Measurements from ENCODE around the gene FMN1.

Gene FMN1

DNA sequence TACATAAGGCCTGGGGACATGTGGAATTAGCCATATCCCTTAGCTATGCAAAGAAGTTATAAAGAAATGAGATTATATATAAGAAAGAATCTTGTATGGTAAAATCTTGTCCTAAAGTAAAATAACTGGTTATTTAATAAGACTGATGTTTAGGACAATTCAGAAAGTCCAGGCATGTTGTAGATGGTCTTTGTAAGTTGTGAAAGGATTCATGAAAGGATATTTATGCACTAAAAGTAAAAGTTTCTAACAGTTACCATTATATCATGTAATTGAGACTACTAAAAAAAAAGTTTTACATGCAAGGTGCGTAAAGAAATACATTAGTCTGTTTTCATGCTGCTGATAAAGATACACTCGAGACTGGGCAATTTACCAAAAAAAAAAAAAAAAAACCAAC lies 146.3 kb downstream of the FMN1 start:
- DNase-seq (ENCODE audit: low read depth), result no peak

DNA sequence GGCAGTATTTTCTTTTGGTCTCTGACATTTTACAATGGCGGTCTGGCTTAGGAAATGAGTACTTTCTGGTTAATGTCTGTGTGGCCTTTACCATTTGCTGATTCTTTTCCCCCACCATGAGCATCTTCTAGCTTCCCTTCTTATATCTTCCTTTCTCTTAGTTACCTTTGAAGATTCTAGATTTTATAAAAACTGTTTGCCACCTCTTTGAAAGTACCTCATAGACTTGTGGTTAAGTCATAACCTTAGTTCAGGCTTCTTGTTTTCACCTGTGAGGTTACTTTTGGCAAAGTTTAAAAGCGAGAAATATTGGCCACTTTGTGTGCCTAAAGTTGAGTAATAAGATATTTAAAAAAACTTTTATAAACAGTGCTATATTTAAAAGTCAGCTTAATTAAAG lies 147.4 kb downstream of the FMN1 start:
- DNase-seq (ENCODE audit: low read depth), result no peak

DNA sequence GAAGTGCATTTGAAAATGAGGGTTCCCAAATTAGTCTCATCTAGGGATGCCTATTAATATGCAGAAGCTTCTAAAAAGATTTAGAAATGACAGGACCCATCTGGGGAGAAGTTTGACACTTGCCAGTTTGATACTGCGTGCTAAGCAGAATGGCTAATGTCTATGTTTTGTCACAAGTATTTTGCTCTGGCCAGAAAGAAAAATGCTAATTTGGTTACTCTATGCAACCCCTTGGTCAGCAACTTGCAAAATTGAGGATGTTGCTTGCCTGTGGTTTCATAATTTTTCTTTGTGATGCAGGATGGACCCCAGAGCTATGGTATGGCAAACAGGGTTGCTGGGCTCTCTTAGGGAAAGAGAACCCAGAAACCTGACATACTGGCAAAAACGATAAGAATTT lies 148.2 kb downstream of the FMN1 start:
- no peak for DNase-seq (ENCODE audit: low read depth)

DNA sequence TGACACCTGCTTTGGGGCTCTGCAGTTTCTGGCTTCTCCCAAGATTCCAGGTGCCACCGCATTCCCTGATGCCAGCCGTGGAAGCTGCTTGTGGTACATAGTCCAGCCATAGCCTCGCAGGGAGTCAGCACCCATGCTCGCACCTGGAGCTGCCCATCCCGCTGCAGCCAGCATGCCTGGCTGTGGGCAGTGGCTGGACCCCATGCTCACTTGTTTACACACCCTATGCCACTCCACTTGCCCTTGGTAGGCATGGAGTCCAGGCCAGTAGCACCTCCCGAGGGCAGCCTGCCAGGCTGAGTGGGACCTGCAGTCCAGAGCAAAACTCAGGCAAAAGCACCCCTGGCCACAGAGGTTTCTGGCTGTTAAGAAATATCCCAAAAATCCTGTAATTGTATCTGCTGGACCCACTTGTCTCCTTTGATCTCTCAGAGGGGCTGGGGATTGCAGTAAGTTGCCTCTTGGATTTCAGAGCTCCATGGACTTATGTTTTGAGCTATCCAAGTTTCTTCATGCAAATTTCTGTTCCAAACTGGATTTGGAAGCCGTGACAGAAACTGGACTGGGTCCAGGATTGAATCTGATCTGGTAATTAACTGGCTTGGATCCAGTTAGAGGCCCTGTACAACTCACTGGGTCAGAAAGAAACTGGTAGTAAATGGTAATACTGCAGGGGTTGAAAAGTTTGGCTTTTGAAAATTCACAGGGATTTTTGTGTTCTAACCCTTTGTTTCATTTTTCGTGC lies 149.3 kb downstream of the FMN1 start:
- no peak for DNase-seq (ENCODE audit: low read depth)

DNA sequence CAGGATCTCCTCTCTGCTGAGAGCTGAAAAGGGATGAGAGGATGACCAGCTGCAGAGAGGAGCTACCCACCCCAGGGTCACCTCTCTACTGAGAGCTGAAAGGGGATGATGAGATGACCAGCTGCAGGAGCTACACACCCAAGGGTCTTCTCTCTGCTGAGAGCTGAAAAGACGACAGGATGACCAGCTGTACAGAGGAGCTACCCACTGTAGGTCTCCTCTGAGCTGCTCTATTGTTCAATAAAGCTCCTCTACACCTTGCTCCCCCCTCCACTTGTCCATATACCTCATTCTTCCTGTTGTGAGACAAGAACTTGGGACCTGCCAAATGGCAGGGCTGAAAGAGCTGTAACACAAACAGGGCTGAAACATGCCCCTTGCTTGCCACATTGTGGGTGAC lies 149.9 kb downstream of the FMN1 start:
- DNase-seq (ENCODE audit: low read depth), result no peak

DNA sequence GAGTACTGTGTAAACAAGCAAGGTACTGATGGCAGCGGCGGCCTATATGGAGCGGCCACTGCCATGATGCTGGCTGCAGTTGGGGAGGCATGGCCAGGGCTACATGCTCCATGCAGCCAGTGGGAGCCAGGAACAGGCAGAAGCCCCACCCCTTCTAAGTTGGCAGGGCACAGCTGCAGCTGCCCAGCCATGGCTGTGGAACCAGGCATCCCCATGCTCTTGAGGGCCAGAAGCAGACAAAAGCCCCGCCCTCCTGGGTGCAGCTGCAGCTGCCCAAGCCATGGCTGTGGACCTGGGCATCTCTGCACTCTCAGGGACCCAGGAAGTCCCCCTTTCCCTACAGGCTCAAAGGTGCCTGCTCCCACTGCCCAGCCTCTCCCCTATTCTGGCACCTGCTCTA lies 150.9 kb downstream of the FMN1 start:
- DNase-seq (ENCODE audit: low read depth), result no peak

DNA sequence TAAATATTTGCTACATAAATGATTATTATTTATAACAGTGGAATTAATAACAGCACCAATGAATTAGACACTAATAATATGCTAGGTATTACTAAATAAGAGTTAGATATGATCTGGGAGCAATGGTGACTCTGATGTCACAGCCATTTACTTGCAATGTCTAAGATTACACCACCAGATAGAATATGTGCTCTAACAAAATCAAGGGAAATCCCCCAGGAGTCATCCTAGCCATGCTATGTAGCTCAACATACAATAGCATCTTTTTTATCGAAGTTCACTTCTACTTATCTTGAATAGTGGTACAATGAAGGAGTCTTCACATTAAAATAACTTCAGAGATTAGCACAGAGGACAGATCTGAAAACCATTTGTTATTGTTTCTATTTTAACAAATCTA lies 154.0 kb downstream of the FMN1 start:
- DNase-seq (ENCODE audit: low read depth), result no peak

DNA sequence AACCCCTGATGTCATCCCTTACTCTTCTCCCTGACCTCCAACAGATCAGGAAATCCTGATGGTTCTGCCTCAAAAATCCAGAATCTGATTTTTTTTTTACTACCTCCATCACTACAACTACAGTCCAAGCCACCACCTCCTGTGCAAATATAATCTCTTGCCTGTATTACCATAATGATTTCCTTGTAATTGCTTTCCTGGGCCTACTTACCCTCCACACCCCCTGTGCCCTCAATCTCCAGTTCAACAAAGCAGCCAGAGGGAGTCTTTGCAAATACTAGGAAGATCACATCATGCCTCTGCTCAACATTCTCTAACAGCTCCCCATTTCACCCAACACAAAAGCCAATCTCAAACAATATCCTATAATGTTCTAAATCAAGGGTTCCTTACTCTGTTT lies 159.9 kb downstream of the FMN1 start:
- no peak for DNase-seq (ENCODE audit: low read depth)

DNA sequence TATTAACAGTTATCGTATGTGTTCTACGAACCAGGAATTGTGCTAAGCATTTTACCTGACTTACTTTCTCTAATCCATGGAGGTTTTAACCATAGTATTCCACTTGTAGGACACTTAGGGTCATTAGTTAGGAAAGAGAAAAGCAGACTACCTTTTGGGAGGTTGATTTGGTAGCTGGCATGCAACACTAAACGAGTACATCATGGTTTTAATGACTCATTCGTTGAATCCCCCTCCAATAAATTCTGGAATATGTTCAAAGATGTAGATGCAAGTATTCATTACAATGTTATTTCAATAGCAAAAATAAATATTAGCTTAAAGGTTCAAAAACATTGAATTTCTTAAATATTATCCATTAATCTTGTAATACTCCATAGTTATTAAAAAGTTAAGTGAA lies 162.5 kb downstream of the FMN1 start:
- DNase-seq (ENCODE audit: low read depth), result no peak

DNA sequence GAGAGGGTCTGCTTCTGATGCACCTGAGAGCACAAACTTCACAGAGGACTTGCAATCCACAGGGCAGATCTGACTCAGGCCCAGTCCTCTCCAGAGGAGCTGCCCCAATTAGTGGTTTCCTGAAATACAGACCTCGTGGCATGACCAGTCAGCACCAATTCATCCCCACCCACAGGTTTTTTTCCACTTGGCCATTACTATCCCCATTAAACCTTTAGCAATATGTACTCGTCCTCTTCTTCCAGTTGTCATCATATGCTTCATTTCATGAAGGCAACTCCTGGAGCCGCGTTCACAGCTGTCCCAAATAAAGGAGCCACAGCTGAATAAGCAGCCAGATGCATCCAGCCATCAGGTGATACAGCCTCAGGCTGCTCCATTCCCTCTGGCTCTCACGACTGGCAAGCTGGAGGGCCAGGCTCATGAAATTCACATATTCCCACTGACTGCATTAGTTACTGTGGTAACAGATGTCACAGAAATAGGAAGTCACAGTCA lies 163.1 kb downstream of the FMN1 start:
- no peak for DNase-seq (ENCODE audit: low read depth)

DNA sequence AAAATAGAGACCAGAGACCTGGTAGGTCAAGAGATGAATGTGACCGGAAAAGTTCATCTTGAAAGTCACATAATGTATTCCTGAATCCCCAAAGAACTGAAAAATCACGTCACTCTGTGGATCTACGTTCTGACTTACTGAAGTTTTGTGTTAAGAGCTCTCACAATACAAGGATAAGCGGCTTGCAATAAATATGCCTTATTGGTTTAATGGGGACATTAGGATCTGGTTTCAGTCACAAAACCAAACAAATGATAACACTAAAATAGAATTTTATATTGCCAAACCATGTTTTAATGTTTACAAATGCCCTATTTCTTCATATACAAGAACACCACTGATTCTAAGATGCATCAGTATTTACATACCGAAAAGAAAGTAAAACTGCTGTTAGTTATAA lies 164.2 kb downstream of the FMN1 start:
- no peak for DNase-seq (ENCODE audit: low read depth)

DNA sequence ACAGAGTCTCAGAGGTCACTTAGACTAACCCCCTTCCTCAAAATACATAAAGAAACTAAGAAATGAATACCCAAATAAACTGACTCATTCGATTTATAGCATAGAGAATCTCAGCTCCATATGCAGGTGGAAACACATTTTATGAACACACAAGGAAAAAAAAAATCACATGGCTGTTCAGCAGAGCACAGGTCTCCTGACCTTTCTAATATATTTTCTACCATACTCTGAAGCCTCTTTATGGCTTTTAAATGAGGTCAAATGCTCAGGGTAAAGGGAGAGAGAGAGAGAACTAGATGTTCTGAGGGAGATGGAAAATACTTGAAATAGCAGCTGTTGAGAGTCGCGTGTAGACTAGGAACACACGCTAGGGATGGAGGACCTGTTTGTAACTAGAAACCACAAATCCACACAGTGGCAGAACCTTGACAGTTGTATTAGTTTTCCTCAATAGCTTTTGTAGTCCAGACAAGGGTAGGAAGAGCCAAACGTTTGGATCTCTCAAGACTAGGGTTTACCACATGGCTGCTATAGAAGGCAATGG lies 165.3 kb downstream of the FMN1 start:
- DNase-seq (ENCODE audit: low read depth), result no peak

DNA sequence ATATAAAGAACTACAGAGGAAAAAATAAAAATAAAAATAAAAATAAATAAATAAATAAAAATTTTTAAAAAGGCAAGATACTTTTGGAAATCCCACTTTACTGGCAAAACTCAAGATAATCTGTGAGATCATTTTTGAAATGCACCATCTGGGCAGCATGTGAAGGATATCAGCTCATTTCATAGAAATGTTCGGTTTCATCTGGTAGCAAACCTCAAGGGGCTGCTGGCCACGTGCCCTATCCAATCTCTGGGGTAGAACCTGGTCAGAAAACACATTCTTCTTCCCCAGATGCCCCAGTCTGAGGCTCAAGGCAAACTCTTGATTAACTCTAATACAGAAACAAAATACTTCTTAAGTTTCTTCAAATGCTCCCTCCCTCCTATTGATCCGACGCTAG lies 166.0 kb downstream of the FMN1 start:
- no peak for DNase-seq (ENCODE audit: low read depth)

DNA sequence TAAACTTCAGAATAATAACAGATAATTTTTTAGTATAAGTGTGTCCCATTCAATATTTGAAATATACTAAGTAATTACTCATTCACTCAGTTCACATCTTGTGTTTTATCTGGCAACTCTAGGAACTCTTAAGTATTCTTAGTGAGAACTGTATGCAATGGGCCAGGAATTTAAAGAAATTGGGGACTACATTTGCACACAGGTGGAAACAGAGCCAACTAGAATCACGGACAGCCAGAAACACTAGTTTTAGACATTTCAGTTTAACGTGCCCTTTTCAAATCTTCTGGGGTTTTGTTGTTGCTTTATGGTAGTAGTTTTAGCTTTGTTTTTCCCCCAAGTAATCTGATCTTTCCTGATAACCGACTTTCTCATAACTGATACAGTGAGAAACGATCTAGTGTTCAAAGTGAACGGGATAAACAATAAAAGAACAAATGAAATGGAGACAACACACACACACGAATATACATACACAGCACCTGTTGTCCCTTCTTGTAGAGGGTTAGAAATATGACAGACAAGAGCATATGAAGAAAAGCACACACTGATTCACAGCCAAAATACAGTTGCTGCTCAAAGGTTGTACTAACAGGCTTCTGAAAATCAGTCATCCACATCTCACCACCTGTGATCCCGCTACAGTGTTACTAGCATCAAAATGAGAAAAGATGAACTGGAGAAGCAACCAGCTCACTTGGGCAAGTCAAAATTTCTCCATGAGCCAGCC lies 167.0 kb downstream of the FMN1 start:
- DNase-seq (ENCODE audit: low read depth), result no peak

DNA sequence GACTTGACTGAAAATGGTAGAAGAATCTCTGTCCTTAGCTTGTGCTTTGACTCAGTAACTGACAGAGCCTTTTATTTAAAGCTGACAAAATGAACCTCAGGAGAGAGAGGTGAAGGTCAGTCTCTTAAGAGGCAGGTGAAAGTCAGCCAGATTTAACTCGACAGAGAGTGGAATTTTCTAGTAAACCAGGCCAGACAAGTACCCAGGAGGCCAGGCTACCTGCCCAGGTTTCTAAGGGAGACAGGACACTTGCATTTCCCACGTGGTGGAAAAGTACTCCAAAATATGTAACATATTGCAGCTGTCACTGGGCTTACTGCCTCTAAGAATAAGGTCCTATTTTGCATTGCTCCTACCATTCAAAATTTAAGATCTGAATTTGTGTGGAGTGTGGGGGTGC lies 167.9 kb downstream of the FMN1 start:
- no peak for DNase-seq (ENCODE audit: low read depth)

DNA sequence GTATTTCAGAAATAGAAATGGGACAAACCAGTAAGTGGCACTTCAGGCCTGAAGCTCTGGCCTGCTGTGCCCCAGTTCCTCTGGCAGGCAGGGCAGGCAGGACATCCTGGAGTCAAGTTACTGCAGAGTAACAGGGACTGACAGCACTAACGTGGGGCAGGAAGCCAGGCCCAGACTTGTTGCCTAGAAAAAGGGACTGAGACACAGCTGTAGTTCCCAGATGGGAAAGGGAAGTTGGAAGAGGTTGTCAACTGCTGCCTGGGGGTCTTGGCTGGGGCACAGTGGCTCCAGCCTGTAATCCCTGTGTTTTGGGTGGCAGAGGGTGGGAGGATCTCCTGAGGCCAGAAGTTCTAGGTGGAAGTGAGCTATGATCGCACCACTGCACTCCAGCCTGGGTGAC lies 171.9 kb downstream of the FMN1 start:
- peak; percentile 36 for DNase-seq (ENCODE audit: low read depth)

DNA sequence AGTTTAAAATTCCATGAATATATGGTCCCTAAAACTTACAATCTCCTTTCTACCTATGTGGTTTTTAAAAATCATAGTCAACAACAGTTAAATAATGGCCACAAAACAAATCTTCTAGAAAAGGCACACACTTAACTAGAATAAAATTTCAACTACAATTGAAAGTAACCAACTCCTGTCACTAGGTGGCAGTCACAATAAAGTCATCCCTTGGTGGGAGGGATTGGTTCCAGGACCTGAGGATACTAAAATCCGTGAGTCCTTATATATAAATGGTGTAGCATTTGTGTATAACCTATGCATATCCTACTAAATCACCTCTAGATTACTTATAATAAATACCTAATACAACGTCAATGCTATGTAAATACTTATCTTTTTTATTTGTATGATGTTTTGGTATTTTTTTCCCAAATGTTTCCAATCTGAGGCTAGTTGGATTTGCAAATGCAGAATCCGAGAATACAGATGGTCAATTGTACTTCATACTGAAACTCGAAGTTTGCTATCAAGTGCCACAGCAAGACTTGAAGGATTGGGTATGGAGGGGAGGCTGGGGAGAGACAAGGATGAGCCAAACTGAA lies 172.6 kb downstream of the FMN1 start:
- no peak for DNase-seq (ENCODE audit: low read depth)

DNA sequence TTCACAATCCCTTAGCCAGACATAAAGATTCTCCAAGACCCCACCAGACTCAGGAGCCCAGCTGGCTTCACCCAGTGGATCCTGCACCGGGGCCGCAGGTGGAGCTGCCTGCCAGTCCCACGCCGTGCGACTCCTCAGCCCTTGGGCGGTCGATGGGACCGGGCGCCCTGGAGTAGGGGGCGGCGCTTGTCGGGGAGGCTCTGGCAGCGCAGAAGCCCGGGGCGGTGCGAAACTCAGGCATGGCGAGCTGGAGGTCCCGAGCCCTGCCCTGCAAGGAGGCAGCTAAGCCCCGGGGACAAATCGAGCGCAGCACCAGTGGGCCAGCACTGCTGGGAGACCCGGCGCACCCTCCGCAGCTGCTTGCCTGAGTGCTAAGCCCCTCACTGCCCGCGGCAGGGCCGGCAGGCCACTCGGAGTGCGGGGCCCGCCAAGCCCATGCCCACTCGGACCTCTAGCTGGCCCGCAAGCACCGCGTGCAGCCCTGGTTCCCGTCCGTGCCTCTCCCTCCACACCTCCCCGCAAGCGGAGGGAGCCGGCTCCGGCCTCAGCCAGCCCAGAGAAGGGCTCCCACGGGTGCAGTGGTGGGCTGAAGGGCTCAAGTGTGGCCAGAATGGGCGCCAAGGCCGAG lies 175.0 kb downstream of the FMN1 start:
- no peak for DNase-seq (ENCODE audit: low read depth)

DNA sequence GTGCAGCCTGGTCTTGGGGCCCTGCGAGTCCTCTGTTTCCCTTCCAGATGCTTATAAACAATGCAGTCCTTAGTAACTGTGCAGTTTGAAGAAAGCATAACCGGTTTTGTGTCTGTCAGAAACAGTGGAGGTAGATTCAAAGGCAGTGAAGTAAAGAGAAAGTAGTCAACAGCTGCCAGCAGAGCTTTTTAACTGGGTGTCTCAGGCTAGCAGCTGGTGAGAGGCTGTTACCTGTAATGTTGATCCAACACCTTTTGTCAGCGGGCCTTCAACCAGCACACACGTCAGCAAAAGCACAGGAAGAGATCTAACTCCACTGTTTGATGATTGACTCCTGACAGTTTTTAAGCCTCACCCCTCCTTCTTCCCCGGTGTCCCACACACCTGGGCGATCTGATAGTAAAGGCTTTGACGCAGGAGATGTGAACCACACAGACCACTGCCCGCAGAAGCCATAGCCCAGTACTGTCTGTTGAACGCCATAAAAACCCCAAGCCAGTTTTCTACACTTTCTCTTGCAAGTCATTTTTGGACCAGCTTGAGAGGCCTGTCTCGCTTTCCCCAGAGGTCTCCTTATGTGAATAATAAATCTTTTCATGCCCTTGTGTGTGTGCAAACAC lies 178.0 kb downstream of the FMN1 start:
- no peak for DNase-seq (ENCODE audit: low read depth)

DNA sequence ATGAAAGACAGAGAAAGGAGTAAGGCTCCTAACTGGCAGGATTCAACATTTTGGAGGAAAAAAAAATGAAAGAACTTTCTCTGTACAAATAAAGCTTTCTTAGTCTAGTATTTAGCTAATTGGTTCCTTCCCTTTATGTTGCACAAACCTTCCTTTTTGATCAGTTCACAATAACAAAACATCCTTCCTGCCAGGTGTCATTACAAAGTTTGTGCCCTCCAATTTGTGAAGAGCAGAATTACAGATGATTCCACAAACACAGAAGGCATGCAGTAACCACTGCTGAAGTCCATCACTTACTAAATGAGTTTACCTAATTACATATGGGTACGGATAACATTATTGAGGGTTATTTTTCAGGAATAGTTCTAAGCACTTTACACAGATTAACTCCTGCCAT lies 179.9 kb downstream of the FMN1 start:
- DNase-seq (ENCODE audit: low read depth), result no peak

DNA sequence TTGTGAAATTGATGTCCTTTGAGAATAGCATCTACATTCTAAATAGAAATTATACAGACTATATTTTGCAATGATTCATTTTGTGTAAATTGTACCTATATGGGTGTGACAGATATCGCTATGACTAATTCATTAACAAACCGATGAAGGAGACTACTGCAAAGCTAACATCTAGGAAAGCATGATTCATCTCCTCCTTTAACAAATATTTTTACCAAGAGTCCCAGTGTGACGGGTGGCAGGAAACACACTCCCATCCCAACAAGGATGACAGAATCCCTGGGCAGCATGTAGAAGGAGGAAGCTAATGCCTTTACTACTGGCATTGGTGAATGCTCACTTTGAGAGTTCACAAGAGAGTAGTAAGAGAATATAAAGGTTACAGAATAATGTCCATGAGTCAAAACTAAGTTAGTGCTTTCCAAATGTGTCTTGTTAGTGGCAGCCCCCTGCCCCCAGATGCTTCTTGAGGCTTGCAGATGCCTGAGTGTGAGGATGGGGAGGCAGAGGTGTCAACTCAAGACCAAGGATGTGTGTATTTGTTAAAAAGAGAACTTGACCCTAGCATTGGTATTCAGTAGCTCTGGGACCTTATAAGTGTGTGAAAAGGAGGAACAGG lies 180.6 kb downstream of the FMN1 start:
- DNase-seq (ENCODE audit: low read depth), result peak; percentile 39

DNA sequence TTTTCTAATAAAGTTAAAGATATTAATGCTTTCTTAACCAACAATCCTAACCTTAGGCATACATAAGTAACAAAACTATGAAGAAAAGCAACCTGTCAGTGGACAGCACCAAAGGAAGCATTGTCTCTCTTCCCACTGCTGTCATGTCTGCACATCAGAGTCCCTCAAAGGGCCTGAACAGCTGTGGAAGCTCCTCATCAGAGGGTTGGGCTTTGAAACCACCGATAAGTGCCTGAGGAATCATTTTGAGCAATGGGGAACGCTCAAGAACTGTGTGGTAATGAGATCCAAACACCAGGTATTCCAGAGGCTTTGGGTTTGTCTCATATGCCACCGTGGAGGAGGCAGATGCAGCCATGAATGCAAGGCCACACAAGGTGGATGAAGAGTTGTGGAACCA lies 182.5 kb downstream of the FMN1 start:
- no peak for DNase-seq (ENCODE audit: low read depth)

All from GM04503 (cell line).